ENCODE data around the gene TBX15. TPM values are rescaled to one million over a fixed set of nuclear protein-coding genes. Genes with fewer than 3 reads are reported as not detected.

The TBX15 gene
- total RNA-seq, 1 experiment from 2014 or later = 0.09 TPM

GRCh38 chr1:118896416-118896815, 91.7 kb downstream of the TBX15 start:
- ChIA-PET POLR2A (no interaction called here), CTCF (interaction anchor here (1.5 kb wide), 1 partner anchor 19 kb away, joined by 6 read pairs; no protein-coding TSS in a partner anchor)
- Mint-ChIP-seq H3K27me3 (ENCODE audit: insufficient read depth, unreplicated experiment) (no peaks in the 10 kb centered on the region), H3K4me3 (ENCODE audit: unreplicated experiment) (no peak overlapping the region), H3K9me3 (ENCODE audit: unreplicated experiment) (peaks cover 6% of the 10 kb centered on the region), H3K27ac (ENCODE audit: low read depth, unreplicated experiment) (no peak overlapping the region), H3K36me3 (ENCODE audit: insufficient read depth, unreplicated experiment) (no peaks in the 10 kb centered on the region), H3K4me1 (ENCODE audit: insufficient read depth, unreplicated experiment) (no peaks in the 10 kb centered on the region)
- no peak for DNase-seq (ENCODE audit: unreplicated experiment)
- TF ChIP-seq CTCF (IDR thresholded peaks at IDR 0.05; ENCODE audit: unreplicated experiment) = no peak
- no TSS peak for BruUV-seq (replicated peaks)
- intact Hi-C loops (cut with micrococcal nuclease) = no loop called here

DNA sequence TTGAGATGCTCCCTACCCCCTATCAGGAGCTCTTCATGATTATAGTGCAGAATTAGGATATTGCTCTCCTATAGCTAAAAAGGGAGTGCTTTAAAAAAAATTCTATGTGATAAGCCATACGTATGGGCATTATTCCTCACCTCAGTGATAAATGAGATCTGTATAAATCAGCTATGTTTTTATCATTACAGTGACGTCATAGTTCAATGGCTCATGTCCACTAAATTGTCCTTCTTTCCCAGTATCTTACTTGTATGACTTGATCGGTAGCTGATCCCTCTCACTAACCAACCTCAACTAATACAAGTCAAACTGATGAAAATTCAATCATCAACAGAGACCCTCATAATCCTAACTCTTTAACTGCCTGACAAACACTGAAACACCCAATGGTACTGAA, 93.3 kb downstream of the TBX15 start:
- Mint-ChIP-seq H3K27me3 (ENCODE audit: insufficient read depth, unreplicated experiment) (no peaks in the 10 kb centered on the region), H3K36me3 (ENCODE audit: insufficient read depth, unreplicated experiment) (no peaks in the 10 kb centered on the region), H3K4me3 (ENCODE audit: unreplicated experiment) (no peak overlapping the region), H3K9me3 (ENCODE audit: unreplicated experiment) (peaks cover 6% of the 10 kb centered on the region), H3K27ac (ENCODE audit: low read depth, unreplicated experiment) (no peak overlapping the region), H3K4me1 (ENCODE audit: insufficient read depth, unreplicated experiment) (no peaks in the 10 kb centered on the region)
- intact Hi-C loops (cut with micrococcal nuclease) = no loop called here
- no TSS peak for BruUV-seq (replicated peaks)
- CTCF ChIA-PET = interaction anchor here (0.8 to 1.5 kb wide), 3 partner anchors 8 to 18 kb away, joined by 3 to 6 read pairs (median 3); no protein-coding TSS in a partner anchor
- no peak for DNase-seq (ENCODE audit: unreplicated experiment)
- POLR2A ChIA-PET = interaction anchor here (0.5 kb wide), 1 partner anchor 36 kb away, joined by 3 read pairs; no protein-coding TSS in a partner anchor
- no peak for TF ChIP-seq CTCF (IDR thresholded peaks at IDR 0.05; ENCODE audit: unreplicated experiment)

- DNase-seq (ENCODE audit: unreplicated experiment) = no peak
- H3K27ac Mint-ChIP-seq (ENCODE audit: low read depth, unreplicated experiment) = no peak overlapping the region
- ChIA-PET CTCF (no interaction called here), POLR2A (no interaction called here)
- no peaks in the 10 kb centered on the region for H3K4me1 Mint-ChIP-seq (ENCODE audit: insufficient read depth, unreplicated experiment)
- peaks cover 6% of the 10 kb centered on the region for H3K9me3 Mint-ChIP-seq (ENCODE audit: unreplicated experiment)
- no TSS peak for BruUV-seq (replicated peaks)
- H3K27me3 Mint-ChIP-seq (ENCODE audit: insufficient read depth, unreplicated experiment) = no peaks in the 10 kb centered on the region
- no peak for TF ChIP-seq CTCF (IDR thresholded peaks at IDR 0.05; ENCODE audit: unreplicated experiment)
- intact Hi-C loops (cut with micrococcal nuclease) = no loop called here
- H3K4me3 Mint-ChIP-seq (ENCODE audit: unreplicated experiment) = no peak overlapping the region
- H3K36me3 Mint-ChIP-seq (ENCODE audit: insufficient read depth, unreplicated experiment) = no peaks in the 10 kb centered on the region
These were observed 97.2 kb downstream of the TBX15 start for GRCh38 chr1:118890851-118891384.

DNA sequence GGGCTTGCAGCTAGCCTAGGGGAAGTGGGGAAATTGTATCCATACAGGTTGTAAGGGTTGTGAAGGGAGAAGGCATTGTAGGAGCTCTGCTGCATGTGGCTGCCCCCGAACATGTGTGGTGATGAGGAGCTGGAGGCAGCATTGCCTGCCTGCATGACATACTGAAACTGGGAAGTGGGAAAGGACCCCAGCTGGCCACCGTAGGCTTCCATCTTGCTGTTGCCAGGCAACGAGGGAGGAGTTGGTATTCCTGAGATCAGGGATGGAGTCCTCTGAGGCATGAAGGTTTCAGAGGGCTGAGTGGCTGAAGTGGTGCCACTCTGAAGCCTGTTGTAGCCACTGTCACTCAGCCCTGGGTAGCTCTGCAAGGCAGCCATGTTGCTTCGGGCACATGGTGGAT, 103.2 kb downstream of the TBX15 start:
- H3K4me3 Mint-ChIP-seq (ENCODE audit: unreplicated experiment) = no peak overlapping the region
- H3K4me1 Mint-ChIP-seq (ENCODE audit: insufficient read depth, unreplicated experiment) = no peaks in the 10 kb centered on the region
- POLR2A ChIA-PET = no interaction called here
- DNase-seq (ENCODE audit: unreplicated experiment) = no peak
- no peaks in the 10 kb centered on the region for H3K9me3 Mint-ChIP-seq (ENCODE audit: unreplicated experiment)
- no peak for TF ChIP-seq CTCF (IDR thresholded peaks at IDR 0.05; ENCODE audit: unreplicated experiment)
- H3K27ac Mint-ChIP-seq (ENCODE audit: low read depth, unreplicated experiment) = no peak overlapping the region
- BruUV-seq (replicated peaks) = no TSS peak
- no peaks in the 10 kb centered on the region for H3K36me3 Mint-ChIP-seq (ENCODE audit: insufficient read depth, unreplicated experiment)
- intact Hi-C loops (cut with micrococcal nuclease) = no loop called here
- no peaks in the 10 kb centered on the region for H3K27me3 Mint-ChIP-seq (ENCODE audit: insufficient read depth, unreplicated experiment)
- CTCF ChIA-PET = no interaction called here
